Activated CD4-positive, alpha-beta T cell treated with anti-CD3 and anti-CD28 coated beads, Interleukin-2, amount 50 U/mL, for 1 hour (primary cell): ENCODE results near the gene CRLF1.

ENCODE experiments used
- DNase-seq: peaks from one replicate; pipeline ENCODE4 v3.0.0-alpha.2; 2020

Gene CRLF1

DNA sequence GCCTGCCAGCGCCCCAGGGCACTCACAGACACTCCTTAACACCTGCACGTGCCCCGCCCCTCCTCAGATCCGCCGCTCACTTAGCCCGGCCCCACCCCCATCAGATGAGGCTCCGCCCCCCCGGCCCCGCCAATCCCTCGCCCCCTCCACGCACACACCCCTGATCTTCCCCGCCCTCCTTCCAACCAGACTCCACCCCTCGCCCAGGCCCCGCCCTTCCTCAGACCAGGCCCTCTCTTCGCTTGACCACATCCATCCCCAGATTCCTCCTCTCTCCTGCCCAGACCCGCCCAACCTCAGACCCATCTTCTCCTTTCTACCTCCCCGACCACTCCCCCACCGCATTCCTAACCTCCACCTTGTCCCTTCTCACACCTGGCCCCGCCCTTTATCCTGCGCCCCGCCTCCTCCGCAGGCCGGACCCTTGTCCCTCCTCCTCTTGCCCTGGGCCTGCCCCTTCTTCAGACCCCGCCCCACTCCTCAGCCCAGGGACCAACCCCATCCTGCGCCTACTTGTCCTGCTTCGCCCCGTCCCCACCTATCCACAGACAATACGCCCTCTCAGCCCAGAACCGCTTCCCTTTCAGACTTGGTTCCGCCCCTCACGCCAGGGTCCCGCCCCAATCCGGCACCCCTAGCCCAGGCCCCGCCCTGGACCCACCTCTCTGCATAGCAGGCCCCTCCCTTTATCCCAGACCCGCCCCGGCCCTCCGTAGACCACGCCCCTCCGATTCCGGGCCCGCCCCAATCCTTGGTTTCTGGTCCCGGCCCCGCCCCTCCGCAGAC lies 29.8 kb upstream of the CRLF1 start:
- DNase-seq, result peak; percentile 100

DNA sequence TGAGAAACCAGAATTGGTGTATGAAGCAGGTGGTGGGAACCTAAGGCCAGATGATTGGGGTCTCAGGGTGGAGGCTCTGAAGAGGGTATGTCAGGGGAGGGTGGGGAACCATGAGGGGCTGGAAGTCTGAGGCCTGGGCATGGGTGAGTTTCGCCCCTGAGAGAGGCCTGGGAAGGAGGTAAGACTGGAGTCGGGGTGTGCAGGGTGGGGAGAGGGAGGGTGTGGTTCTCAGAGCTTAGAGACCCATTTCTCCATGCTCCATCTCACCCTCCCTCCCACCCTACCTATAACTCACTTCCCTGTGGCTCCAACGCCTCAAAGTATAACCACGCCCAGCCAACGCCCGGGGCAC lies 29.2 kb upstream of the CRLF1 start:
- no peak for DNase-seq

DNA sequence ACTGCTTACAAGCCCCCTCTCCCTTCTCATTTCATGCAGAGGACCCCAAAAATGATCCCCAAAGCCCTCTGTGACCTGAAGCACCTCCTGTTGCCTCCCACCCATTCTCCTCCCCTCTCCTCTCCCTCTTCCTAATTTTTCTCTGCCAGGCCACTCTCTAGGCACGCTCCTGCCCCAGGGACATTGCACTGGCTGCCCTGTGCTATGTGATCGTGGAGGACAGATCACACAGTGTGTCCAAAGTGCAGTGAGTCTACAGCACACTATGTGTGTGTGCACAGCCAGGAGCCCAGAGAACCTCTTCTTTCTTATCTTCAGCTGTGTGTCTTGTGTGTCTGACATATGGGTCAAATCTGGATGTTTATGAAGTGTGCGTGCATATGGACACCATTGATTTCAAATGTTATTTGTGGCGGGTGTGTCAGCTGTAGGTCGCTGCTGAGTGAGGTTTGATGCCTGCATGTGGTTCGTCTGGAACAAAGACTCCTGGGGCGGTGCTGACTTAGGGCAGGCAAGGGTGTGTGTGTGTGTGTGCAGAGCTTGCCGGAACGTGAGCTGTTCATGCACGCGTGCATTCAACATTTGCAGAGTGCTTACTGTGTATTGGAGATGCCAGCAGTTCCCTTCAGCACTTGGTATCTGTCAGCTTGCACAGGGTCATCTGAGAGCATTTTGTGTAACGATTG lies 28.2 kb upstream of the CRLF1 start:
- DNase-seq, result no peak

DNA sequence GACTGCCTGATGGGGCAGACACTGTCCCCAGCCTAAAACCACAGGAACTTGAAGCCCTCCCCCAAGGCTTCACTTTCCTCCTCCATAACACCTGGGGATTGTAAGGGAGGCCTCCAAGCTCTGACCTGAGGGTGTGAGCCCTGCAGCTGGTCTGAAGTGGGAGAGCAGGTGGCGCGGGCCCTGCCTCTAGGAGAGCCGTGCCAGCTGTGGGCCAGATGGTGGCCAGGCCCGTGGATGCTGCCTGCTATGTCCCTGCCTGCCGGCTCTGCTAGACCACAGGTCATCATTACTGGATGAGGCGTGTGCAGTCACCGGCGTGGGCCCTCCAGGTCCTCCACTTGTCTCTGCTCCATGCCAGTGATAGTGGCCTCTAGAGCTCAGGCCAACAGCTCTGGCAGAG lies 26.7 kb upstream of the CRLF1 start:
- DNase-seq, result no peak

DNA sequence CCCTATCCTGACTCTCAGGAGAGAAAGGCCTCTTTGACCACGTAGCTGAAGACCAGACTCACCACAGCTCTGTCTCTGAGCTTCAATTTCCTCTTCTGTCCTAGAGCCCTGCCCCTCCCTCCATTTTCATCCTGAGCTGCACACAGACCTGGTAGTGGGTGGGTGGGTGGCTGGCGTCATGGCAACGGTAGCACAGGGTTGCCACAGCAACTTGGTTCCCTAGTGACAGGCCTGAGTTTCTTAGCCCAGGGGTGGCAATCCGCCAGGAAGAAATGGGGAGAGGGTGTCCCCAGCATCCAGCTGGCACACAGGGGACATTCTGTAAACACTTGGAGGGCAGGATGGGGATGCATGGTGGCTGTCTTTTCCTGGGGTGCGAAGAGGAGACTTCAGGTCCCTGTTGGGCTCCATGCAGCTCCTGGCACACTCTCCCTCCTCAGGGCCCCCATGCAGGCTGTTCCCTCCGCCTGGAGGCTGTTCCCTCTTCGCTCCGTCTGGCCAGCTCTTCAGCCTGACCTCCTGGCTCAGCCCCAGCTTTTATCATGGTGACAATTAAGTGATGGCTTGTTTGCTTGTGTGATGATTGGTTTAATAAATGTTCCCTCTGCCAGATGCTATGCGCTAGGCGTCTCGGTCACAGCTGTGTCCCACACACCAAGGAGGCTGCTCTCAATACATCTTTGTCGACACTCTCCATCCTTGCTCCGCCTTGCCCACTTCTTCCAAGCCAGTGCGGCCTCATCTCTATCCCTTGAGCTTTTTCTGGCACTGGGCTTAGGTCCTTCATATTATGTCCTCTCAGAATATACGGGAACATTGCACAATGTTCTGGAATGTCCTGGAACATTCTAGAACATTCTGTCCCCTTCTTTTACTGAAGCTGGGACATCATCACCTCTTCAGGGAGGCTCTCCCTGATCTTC lies 22.8 kb upstream of the CRLF1 start:
- DNase-seq, result no peak

DNA sequence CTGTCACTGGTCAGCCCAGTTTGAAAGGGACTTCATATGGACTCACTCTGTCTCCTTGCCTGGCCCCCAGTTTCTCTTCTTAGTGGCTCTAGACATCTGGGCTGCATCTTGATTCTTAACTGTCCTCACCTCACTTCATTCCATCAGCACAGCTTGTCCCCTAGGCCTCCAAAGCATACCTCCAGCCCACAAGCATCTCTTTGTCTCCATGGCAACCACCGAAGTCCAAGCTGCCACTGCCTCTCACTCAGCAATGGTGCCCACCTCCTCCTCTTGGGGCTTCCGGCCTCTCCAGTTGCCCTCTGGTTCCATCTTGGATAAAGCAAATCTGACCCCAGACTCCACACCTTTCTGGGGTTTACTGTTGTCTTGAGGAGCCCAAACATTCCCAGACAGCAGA lies 20.3 kb upstream of the CRLF1 start:
- DNase-seq, result no peak

DNA sequence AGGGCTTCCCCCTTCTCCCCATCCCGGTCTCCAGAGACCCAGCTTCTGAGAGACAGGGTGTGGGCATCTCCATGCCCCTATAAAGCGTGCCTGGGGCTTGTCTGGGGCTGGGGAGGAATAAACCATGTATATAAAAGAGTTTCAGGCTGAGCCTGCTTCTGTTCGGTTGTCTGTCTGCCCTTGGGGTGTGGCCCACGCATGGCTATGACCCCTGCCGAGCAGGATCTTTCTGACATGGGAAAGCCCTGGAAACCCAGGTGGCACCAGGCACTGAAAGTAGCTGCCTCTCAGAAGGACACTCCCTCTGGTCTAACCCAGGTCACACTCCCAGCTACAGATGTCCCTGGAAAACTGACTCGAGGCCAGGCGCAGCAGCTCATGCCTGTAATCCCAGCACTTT lies 14.3 kb upstream of the CRLF1 start:
- DNase-seq, result no peak

DNA sequence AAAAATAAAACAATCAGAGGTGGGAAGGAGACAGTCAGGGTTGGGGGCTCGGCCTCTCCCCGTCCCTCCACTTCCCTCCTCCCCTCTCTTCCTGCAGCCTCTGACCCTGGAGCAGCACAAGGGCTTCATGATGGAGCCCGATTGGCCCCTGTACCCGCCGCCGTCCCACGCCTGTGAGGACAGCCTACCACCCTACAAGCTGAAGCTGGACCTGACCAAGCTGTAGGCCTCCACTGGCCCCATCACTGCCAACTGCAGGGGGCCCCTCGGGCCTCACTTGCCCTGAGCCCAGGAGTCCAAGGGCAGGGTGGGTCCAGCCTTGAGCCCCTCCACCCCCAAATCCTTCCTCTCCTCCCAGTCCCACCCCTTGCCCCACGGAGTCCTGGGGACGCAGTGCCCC lies 13.7 kb upstream of the CRLF1 start:
- no peak for DNase-seq

DNA sequence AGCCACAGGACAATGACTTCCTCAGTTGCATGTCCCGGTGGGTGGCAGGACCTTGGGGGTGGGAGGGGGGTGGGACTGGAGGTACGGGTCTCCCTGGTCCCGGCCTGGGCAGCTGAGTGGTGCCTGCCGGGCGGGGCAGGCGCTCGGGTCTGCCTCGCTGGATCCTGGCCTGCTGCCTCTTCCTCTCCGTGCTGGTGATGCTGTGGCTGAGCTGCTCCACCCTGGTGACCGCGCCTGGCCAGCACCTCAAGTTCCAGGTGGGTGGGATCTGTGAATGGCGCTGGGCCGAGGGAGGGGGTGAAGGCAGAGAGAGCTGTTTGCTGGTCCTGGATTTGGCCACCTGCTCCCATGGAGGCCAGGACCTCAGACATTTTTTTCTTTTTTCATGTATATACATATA lies 11.6 kb upstream of the CRLF1 start:
- no peak for DNase-seq

DNA sequence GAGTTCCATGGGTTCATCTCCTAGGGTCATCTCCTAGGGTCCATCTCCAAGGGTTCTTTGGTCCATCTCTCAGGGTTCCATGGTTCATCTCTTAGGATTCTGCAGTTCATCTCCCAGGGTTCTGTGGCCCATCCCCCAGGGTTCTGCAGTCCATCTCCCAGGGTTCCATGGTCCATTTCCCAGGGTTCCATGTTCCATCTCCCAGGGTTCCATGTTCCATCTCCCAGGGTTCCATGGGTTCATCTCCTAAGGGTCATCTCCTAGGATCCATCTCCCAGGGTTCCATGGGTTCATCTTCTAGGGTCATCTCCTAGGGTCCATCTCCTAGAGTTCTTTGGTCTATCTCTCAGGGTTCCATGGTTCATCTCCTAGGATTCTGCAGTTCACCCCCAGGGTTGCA lies 11.0 kb upstream of the CRLF1 start:
- DNase-seq, result no peak

DNA sequence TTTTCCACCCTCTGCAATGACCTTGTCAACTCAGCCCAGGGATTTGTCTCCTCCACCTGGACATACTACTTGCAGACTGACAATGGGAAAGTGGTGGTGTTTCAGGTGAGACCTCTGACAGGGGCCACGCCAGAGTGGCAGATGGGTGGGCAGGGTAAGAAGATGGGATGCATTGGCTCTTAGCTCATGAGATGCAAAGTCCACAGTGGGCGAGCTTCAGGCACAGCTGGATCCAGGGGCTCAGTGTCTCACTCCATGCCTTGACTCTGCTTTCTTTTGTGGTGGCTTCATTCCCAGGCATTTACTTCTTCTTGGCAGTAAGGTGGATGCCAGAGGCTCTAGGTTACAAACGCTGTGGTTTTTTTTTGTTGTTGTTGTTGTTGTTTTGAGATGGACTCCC lies 9.4 kb upstream of the CRLF1 start:
- DNase-seq, result no peak

DNA sequence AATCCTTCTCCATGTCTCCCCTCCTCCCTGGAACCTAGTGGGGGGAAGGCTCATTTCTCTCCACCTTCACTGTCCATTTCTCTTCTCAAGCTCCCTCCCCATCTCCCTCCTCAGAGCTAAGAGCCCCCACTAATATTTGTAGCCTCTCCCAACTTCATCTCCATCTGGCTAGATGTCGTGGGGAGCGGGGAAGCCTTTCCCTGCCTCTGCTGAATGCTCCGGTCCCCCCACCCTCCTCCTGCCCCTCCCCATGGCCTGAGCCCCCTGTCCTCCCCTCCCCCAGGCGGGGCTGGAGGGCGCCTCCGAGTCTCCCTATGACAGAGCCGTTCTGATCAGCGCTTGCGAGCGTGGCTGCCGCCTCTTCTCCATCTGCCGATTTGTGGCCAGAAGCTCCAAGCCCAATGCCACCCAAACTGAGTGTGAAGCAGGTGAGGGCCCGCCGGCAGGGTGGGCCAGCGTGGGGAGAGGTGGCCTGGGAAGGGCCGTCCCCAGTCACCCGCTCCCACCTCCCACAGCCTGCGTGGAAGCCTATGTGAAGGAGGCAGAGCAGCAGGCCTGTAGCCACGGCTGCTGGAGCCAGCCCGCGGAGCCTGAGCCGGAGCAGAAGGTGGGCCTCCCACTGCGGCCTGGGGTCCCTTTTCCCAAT lies 7.1 kb upstream of the CRLF1 start:
- no peak for DNase-seq

DNA sequence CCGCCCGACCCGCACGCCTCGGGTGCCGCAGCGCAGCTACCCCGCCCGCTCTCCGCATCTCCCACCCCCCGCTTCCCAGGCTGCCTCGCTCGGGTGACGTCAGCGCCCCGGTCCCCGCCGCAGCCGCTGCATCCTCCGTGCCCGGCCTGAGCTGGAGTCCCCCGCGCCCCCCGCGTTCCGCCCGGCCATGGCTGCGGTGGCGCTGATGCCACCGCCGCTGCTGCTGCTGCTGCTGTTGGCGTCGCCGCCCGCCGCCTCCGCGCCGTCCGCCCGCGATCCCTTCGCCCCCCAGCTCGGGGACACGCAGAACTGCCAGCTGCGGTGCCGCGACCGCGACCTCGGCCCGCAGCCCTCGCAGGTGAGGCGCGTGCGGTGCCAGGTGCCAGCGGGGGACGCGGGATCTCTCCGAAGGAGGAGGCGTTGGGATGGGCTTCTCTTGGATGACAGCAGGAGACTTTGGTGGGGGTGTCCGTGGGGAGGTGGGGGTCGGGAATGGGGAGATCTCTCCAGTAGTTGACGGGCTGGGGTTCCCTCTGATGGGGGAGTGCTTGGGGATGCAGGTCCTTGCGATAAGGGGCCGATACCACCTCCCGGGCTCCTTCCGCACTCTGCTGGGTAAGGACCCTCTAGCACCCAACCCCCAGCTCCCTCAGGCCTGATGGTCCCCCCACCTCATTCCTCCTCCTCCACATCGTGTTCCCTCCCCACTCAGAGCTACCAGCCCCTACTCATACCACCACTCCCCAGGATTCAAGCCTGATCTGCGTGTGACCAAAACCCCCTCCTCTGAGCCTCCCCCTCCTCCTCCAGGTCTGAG lies 6.4 kb upstream of the CRLF1 start, which contains the start of gene TMEM59L:
TSS of gene TMEM59L (plus strand) at position 99 of the 817 bp plus-strand sequence. CDS start at position 188, 89 bp downstream.
- peak; percentile 52 for DNase-seq

DNA sequence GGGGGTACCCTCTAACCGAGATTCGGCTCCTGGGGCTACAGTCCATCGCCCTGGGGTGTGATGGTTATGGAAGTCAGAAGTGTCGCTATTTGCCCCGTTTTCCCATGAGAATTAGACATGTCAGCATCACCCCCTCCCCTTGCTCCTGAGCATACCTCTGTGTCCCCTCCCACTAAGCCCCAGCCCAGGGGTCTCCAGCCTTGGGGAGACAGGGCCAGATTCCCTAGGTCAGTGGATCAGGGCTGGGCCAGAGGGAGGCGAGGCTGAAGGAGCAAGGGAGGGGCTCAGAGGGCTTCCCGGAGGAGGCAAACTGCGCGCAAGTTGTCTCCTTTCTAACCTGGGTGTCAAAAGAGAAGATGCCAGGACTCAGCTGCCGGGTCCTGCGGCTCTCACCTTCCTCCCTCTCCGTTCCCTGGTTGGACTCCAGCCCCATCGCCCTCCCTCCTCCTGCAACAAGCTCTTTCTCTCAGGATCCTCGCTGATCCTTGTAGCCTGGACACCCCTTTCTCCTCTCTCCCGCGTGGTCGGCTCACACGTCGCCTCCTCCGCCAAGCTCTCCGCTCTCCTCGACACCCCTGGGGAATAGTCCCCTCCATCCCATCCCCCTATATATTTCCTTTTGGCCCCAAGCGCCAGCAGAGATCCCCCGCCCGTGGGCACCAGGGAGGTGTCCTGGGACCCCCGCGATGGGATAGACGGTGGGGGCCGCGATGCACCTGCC lies 5.6 kb upstream of the CRLF1 start:
- DNase-seq, result no peak

DNA sequence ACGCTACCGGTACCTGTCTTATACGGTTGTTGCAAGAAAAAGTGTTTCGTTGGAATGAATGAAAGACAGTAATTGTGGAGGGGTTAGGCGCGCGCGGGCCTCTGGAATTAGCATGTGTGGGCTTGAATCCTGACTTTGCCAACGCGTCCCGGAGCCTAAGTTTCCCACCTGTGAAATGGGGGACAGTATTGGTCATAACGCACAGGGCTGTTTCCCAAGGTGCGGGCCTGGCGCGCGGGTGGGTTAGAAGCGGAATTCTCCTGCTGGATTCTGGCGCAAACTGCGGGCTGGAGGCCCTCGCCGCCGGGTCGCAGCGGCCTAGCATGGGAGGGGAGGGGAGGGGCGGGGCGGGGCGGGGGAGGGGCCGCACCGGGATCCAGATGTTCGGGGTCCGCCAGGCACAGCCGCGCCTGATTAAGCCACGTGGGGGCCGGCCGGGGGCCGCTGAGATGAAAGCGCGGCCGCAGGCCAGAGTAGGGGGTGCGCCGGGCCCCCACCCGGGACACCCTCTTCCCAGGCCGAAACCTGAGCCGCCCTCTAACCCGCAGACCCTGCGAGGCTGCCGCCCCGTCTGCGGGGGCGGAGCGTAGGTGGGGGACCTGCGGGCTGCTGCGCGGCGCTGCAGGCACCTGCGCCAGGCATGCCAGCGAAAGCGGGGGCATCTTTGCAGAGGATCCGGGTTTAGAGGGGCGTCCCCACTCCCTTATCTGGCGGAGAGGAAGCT lies 4.9 kb upstream of the CRLF1 start:
- DNase-seq, result no peak

DNA sequence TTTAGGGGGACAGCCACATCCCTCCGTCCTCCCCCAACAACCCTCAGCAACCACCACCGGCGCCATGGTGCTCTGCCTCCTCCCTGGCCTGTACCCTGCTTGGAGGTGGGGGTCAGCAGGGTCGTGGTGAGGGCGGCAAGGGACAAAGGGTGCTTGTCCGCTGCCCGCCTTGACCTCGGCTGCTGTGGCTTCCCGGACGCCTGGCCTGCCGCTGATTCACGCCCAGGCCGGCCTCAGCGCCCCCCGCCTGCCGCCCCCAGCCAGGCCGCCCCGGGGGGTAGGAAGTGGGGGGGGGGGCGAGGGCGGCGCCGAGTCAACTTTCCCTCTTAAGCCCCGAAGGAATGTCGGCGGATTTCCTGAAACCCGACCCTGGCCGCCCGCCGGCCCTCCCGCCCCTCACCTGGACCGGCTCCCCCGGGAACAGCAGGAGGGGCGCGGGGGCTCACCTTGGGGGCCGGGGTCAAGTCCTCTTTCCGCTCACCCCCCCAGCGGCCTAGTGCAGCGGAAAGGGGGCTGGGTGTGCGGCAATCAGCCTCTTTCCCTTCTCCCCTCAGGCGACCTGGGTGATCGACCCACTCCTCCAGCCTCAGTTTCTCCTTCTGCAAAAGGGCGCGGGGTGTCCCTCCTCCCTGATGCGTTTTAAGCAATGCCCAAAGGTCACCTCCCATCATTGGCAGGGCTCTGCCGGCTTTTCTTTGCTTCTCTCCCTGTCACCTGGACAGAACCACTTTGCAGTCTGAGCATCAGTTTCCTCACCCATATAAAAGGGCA lies 4.1 kb upstream of the CRLF1 start:
- no peak for DNase-seq

DNA sequence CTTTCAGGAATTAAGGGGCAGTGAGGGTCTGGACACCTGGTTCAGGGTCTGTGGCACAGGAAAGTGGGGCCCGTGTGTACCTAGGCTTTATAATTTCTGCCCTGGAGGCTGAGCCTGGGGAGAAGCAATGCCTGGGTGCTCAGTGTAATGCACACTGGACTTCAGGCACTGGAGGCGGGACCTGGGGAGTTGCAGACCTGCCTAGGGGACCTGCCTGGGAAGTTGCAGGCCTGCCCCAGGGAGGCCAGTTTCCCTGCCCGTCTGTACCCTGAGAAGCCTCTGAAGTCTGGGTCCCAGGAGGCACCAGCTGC lies 3.6 kb upstream of the CRLF1 start:
- no peak for DNase-seq

DNA sequence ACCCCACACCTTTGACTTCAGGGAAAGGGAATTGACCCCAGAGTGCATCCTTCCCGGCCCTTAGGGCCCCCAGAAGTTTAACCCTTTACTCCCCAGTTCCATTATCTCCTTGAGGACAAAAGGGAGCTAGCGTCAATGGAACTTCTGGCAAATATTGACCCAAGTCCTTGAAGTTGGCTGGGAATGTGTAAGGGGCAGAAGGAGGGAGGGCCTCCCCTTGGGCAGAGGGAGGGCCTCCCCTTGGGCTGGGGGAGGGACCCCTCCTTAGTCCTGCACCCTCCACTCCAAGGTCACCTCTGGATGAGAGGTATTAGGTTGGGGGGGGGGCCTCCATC lies 3.1 kb upstream of the CRLF1 start:
- no peak for DNase-seq

DNA sequence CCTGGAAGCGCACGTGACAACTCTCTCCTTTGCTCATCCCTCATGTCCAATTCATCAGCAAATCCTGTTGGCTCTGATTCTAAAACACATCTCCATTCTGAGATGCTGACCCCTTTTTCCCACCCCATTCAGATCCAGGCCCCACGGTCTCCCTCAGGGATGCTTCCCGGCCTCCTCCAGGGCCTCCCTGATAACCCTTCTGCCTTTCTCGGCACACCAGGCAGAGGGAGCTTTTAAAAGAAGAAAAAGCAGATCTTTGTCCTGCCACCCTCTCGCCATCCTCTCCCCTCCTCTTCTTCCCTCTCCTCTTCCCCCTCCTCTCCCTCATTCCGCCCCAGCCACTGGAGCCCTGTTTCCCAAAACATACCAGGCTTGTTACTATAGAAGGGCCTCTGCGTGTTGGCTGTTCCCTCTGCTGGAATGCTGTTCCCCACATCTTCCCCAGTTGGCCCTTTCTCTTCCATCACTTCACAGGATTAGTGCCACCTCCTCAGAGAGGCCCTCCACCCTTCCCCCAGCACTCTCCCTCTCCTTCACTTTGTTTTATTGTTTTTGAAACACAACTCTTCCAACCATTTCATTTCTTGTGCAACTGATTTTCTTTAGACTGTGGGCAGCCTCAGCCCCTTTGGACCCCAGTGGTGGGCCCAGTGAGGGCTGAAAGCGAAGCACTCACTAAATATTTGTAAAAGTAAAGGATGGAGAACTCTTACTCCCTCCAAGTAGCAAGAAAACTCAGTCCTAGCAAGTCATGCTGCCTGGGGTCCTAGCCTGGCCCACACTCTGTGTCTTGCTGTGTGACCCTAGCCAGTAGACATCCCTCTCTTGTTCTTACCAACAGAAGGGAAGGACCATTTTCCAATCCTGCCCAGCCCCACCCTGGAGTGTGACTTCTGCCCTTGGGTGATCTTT lies 2.5 kb upstream of the CRLF1 start:
- no peak for DNase-seq
